GDM1 (cell line): Measurements from ENCODE around the gene ABCG1.

Experiments
- DNase-seq: peaks from one replicate; lab custom pipeline; 2025; lab: John Stamatoyannopoulos, UW

The ABCG1 gene

DNA sequence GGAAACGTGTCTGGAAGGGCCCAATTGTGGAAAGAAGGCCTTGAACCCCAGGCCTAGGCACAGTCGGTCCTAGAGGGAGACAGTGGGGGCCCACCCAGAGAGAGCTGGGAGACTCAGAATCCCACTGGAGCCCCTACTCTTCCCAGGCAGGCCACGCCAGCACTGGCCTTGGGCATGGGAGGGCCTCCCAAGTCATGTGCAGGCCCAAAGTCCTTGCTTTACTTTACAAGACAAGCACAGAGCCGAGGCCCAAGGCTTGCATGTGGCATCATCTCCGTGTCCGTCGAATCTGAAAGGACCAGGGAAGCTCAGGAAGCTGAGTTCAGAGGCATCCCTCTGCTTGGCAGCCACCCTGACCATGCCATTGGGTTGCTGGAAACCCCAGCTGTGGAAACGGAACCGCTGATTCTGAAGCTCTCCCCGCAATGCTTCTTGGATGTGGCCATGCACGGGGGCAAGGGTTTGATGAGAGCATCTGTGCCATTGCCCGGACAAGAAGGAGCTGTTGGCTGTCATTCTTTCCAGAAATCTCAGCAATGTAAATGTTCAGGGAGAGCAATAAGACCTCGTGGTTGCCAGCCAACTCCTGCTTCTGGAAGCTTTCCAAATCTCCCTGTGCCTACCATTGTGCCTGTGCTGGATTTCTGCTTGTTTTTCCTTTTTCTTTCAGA, 32.8 kb downstream of the ABCG1 start:
- no peak for DNase-seq

DNA sequence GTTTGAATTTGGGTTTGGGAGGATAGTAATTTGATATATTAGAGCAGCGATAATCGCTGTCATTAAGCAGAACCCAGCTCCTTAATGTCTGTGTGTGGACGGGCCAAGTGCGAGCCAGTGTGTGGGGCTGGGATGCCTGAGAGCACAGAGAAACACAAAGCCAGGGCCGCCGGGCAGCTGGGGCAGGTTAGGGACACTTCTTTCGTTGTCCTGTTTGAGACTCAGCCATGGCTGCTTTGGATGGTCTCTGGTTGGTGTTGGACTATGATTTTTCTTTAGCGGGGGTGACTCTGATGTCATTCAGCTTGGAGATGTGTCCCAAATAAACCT, 33.4 kb downstream of the ABCG1 start:
- no peak for DNase-seq

DNA sequence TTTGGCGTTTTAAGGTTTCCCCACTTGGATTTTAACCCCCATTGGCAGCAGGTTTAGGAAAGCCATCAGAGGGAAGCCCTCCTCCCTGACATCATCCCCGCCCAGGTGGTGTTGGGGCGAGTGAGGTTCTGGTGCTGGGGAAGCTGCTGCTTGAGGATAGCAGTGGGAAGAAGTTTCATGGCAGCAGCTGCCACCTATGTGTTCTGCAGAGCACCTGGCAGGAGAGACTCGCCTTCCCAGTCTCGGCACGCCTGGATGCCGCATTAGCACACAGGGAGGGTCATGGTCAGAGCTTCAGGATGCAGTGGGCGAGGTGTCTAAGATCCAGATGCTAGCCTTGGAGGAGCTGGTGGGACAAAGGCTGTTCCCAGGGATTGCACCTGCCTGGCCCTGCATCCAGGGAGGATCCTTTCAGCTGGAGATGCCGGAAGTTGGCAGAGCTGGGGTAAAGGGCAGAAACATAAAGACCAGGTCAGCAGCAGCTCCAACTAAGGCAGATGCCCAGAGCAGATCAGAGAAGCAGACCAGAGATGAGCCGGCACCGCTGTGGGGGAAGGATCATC, 33.9 kb downstream of the ABCG1 start:
- DNase-seq, result no peak

DNA sequence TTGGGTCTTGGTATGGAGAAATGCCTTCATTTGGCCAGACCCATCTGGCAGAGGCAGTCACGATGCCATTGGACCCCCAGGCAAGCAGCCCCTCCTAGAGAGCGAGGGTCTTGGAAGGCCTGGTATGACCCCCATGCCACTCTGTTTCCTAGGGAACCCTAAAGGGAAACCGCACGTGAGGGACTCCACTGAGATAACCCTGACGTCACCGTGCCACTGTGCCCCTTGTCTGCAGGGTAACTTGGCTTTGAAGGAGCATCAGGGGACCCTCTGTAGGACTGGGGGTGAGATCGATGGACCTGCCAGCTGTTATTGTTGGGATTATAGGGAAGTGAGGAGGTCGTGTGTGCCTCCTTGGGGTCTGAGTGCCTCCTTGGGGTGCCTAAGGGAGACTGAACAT, 34.5 kb downstream of the ABCG1 start:
- no peak for DNase-seq

DNA sequence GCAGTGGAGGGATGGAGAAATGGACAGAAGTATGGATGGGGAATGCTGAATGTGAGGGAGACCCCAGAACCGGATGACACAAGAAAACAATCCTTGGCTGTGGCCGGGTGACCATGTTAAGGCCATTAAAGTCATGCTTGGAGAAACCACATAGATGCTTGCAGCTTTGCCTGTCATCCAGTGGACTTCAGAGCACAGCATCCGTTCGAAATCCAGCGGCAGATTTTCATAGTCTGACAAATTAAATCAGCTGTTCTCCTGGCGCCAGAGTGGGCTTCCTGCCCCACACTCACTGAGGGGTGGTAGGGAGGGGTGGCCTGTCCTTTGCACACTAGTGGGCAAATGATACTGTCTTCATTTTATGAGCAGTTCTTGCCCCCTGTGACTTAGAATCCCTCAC, 35.1 kb downstream of the ABCG1 start:
- DNase-seq, result no peak

DNA sequence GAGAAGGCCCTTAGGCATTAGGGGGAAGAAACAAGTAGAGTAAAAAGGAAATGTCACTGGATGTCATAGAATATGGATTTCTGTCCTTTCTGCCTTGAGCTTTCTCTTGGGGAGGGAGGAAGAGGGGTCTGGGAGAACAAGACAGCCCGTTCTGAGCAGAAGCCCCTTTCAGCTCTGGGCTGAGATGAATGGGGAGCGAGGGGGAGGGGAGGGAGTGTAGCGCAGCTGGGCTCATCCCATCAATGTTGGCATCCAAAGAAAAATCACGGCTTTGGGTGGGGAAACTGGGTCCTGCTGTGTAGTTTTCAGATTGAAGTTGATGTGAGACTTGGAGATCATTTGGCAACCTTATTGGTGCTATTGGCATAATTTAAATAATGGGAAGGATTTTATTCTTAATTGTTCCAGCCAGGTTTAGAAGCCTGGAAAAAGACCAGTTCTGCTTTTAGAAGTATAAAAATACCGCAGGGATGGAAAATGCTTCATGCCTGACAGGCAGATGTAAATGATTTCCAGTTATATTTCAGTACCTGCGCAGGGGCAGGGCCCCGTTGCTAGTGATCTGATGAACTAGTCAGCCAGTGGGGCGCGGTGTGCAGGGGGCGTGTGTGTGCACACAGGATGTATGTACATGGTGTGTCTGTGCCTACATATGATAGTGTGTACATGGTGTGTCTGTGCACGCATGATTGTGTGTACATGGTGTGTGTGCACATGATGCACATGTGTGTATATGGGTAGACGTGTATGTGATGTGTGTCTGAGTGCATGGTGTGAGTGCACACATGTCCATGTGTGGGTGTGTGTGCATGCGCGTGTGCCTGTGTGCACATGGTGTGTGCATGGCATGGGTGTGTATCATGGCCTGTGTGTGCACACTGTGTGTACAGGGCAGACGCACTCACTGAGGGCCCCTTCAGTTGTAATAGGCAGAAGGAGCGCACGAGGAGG, 36.0 kb downstream of the ABCG1 start:
- no peak for DNase-seq

DNA sequence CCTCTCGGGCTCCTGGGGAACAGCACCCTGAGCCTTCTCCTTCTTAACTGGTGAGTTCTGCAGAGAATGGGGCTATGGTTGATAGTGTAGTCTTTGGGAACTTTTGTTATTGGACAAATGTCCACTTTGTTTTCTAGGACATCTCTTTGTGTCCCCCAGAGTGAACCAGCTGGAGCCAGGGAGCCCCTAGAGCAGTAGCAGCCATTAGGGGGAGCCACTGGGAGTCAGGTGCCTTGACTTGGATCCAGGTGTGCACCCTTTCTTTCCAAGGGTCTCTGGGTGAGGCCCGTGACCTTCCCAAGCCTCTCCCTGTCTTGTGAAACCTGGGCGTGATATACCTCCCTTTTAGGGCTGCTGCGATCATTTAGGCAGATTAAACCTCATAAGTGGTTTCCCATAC, 36.9 kb downstream of the ABCG1 start:
- no peak for DNase-seq

DNA sequence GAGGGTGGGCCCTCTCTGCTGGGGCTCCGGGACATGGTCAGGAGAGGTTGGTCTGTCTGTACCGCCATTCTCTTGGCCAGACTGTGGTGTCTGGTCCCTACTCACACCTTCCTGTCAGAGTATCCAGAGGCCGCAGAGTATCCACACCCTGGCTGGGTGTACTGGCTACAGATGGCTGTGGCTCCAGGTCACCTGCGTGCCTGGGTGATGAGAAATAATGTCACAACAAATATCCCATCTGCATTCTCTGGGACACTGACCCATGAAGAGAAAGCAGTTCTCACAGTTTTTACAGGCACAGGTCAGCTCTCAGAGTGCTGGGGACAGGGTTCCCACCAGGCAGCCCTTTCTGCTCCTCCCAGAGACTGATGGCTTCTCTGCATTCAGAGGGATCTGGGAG, 37.4 kb downstream of the ABCG1 start:
- DNase-seq, result no peak

DNA sequence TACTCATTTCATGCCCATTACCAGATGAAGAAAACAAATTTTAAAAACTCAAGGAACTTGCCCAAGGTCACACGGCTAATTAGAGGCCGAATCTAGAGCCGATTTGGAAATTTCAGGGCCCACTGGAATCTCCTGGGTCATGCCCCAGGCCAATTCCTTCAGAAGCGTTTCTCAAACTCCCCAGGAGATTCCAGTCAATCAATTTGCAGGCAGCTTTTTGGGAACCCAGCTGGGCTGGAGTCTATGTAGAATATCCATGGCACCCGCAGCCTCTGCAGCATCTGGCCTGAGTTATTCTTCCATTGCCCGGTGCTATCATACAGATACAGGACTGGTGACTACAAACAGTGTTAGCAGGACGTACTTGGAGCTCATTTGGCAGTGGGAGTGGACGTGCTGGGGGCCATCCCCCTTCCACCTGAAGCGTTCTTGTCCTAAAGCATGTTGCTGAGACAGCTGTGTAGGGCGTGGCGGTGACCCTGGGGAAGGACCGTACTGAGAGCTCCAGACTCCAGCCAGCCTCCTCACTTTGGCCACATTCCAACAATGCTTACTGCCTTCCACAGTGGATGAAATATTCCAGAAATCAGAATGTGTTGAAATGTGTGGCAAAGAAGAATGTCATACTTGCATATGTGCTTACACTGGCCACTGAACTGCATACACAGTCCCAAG, 38.3 kb downstream of the ABCG1 start:
- DNase-seq, result no peak

DNA sequence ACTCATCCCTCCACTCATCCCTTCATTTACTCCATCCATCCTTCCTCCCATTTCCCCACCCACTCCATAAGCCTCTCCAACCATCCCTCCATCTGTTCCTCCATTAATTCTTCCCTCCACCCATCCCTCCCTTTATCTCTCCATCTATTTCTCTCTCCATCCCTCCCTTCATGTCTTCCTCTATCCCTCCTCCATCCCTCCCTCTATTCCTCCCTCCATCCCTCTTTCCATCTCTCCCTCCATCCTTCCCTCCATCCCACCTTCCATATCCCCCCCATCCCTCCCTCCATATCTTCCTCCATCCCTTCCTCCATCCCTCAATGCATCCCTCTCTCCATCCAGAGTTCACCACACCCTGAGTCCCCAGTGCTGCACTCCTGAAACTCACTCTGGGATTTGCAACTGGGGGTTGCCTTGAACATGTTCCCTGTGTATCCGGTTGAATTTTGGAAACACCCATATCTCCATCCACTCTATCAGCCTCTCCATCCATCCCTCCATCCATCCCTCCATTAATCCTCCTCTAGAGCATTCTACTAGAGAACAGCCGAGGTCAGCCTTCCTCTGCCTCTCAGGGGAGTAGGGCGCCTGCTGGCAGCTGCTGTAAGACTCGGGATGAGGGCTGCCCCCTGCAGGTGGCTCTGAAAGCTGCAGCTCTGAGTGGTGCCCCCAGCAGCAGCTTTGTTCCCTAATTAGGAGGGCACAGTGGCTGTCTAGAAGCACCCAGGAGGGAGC, 39.4 kb downstream of the ABCG1 start:
- DNase-seq, result peak; percentile 63

DNA sequence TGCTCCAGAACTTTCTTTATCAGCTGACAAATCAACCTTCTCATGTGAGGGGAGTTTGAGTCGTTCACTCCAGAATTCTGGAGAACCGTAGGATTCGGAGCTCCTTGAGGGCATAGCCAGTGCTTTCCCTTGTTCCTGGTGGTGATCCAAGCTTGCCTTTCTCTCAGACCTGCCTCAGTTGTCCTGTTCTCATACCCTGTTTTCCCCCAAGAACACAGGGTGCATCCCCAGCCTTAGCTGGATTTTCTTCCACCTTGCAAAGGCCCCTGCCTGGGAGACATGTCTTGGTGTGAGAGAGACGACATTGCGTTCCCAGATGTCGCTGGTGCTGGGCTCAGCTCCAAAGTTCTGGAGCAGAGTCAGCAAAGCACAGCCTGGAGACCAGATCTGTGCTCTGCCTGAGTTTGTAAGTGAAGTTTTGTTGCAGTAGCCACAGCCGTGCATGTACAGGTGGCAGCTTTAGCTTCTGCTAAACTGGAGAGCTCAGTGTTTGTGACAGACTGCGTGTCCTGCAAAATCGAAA, 40.0 kb downstream of the ABCG1 start:
- DNase-seq, result no peak

DNA sequence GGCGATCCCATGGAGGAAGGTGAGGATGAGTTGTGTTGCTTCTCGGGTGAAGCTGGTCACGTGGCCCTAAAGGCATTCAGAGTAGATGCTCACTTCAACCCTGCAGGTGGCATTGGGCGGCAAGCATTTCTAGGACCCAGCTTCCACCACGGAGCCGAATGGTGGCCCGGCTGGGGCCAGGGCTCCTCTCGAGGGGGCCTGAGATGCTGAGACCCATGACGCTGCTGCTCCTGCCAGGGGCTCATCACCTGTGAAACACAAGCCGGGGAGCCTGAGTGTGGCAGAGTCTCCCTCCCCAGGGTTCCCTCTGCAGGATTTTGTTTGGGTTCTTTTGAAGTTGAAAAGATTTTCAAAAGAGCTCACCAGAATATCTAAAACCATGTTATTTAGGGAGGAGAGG, 41.2 kb downstream of the ABCG1 start:
- DNase-seq, result no peak

DNA sequence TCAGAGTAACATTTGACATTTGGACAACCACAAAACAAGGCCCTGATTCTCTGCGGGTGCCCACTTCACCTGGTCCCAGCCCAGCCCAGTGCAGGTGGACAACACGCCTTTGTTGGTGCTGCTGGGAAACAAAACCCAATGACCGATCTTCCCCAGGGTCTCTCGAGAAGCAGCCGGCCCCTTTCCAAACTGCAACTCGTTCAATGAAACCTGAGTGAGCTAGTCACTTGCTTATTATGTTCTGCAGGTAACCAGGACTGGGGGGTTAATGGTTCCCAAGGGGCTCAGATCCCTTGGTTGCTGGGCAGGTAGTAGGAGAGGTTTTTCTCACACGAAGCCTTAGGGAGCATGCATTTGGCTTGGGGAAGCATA, 42.9 kb downstream of the ABCG1 start:
- no peak for DNase-seq

DNA sequence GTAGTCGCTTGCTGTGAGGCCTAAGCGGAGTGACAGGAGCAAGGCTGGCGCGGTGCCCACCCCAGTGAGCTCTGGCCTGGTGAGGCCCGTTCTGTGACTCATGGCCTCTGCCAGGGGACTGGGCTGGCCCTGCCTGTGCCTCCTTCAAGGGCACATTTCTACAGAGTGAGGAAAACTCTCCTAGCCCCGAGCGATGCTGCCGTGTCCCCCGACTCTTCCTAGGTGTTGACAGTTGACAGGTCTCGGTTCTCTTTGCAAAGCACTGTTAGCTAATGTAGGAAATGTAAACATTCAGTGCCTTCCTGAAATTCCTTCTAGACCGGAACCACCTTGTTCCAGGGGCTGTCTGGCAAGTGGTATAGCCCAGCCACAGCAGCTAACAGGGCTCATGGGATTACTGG, 43.9 kb downstream of the ABCG1 start:
- DNase-seq, result no peak

DNA sequence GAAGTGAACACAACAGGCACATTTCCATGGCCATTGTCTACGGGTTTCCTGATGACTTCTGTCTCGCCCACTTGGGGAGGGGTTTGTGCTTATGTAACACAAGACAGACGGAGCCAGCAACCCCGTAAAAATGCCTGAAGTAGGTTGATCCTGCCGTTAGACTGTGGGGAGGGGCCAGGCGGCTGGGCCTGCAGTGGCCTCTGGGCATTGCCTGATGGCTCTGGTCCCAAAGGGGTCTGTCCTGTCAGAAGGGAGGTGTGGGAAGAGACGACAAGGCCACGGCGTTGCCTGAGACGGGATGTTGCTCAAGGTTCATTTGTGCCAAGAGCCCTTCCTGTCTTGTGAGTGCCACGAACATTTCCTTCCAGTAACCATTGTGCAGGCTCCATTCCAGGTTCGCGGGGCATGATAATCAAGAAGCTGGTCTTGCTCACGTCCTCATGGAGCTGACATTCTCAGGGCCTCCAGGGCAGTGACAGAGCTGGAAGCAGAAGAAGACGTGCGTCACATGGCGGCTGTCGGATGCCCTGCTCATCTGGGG, 44.7 kb downstream of the ABCG1 start:
- DNase-seq, result no peak

DNA sequence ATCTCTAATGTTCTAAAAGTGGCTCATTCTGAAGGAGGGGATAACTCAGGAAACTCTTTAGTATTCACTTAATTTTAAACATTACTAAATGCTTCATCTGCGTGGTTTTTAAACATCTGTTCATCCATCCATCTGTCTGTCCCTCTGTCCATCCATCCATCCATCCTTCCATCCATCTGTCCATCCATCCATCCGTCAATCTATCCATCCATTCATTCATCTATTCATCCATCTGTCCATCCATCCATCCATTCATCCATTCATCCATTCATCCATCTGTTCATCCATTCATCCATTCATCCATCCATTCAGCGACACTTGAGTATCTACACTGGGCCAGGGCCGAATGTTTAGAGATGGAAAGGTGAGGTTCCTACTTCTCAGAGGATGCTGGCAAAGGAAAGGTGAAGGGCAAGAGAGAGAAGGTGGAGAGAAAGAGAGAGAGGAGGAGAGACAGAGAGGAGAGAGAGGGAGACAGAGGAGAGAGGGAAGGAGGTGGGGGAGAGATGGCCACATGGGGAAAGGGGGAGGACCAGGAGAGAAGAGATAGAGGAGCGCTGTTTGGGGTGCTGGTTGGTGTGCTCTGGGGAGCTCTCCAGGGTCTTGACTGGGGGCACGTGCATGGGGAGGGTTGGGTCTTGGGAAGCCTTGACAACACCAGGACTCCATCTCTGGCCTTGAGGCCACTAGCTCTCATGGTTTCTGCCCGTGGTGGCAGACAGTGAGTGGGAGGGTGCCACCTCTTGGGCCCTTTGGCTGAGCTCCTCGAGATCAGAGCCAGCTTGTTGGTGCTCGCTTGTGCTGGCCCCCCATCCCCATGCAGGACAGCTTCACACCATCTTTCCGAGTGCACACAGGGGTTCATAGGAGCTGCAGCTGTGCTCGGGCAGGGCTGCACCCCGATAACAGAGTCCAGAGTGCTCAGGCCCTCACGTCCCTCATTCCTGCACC, 45.6 kb downstream of the ABCG1 start:
- DNase-seq, result no peak

DNA sequence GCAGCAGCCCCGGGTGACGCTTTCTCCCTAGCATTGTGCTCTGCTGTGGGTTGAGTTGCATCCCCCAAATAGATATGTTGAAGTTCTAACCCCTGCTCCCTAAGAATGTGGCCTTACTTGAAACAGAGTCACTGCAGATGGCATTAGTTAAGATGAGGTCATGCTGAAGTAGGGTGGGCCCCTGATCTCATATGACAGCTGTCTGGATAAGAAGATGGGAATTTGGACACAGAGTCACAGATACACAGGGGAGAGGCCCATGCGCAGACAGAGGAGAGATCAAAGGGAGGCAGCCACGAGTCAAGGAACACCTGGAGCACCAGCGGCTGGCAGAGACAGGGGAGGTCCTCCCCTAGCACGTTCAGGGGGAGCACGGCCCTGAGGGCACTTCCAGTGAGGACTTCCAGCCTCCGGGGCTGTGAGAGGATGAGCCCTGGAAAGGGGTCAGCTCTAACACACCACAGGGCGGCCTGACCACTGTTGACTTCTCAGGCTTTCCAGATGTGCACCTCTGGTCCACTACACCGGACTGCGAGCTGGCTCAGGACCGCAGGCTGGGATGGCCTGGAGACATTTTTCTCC, 46.4 kb downstream of the ABCG1 start:
- no peak for DNase-seq

DNA sequence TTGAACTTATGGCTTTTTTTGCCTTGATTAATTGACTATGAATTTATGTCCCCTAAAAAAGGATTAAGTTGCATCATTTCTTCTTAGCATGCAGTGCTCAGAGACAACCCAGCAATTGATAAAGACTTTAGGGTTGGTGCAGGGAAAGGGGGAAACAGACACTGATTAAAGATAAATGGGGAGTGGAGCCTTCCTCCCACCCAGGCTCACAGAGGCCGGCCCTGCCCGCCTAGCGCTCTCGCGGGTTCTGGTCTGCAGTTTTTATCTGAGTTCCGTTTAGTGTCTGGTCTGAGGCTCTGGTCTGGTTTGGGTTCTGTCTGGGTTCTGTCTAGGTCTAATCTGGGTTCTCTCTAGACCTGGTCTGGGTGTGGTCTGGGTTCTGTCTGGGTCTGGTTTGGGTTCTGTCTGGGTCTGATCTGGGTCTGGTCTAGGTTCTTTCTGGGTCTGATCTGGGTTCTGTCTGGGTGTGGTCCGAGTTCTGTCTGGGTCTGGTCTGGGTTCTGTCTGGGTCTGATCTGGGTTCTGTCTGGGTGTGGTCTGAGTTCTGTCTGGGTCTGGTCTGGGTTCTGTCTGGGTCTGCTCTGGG, 48.1 kb downstream of the ABCG1 start:
- DNase-seq, result no peak

DNA sequence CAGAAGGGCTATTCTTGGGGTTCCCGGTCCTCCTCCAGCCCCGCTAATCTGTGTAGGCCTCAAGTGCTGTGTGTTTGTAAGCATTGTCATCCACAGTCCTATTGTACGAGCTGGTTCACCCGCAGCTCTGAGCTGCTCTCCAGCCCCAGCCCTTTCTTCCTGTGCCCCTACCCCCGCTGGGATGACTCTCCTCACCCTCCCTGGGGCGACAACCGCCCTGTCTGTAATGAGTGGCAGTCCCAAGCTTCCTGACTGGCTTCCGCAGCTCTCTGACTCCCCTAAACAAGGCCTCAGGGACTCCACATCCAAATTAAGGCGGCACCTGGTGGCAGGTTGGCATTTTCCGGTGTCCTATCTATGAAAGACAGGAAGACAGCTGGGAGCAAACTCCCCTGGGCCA, 50.4 kb downstream of the ABCG1 start:
- DNase-seq, result peak; percentile 81

DNA sequence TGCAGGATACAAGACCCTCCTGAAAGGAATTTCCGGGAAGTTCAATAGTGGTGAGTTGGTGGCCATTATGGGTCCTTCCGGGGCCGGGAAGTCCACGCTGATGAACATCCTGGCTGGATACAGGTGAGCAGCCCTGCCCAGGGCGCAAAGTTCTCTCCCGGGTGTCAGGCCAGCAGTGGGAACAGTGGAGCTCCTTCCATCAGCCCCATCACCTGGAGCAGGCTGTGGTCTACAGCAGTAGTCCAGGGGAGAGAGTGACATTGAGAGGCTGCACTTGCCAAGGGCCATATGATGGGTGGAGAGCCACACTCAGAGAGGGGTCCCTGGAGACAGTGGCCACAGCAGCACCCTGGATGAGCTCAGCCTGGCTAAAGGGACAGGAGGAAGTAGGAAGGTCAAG, 52.1 kb downstream of the ABCG1 start:
- no peak for DNase-seq
